Limb (tissue), 2 donors: ENCODE results near the gene SLC25A26.
A peak's percentile ranks its signal among the peaks of the same experiment; 100 is the strongest.

Source experiments
- DNase-seq, 2 donors: peaks; one replicate each; pipeline ENCODE4 v3.0.0-alpha.2; 2016; ENCODE audit errors: extremely low spot score in 2 of 2

SLC25A26 gene, protein sequence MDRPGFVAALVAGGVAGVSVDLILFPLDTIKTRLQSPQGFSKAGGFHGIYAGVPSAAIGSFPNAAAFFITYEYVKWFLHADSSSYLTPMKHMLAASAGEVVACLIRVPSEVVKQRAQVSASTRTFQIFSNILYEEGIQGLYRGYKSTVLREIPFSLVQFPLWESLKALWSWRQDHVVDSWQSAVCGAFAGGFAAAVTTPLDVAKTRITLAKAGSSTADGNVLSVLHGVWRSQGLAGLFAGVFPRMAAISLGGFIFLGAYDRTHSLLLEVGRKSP

DNA sequence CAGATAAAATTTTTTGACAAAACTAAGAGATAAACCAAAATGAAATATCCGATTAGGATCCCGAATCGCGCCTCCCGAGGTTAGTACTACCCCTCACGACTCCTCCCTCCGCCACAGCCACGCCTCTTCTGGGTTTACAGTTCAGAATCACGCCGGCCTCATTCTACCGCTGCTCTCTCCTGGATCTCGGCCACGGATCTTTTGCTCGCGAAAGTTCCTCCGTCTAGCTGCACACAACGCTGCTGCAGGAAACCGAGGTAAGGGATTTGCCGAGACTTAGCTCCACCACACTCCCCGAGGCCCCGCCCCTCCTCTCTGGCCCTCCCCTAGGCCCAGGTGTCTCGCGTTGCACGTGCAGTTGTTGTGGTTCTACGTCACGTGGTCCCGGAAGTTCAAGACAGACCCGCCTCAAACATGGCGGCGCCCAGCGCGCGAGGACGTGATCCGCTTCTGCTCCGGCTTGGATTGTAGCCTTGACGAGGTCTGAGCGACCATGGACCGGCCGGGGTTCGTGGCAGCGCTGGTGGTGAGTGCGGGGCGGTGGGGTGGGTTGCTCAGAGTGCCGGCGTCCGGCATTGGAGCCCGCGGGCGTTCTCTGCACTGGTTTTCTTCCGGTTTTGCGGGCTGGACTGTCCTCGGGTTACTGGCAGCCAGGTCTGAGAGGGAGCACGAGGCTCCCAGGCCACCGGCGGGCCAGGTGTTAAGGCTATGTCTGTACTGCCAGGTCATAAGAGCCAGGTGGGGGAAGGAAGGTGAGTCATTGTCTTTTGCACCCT is at the start of gene SLC25A26:
Gene SLC25A26 (plus strand): TSS at position 400 of the 776 bp plus-strand sequence. CDS start 94 bp downstream, at position 494.
- peak; percentile 96 to 97 for DNase-seq

- DNase-seq = no peak
Measured at GRCh38 chr3:66172394-66172793, 48.4 kb upstream of the SLC25A26 start.

- DNase-seq = no peak
Measured at GRCh38 chr3:66177026-66177425, 43.8 kb upstream of the SLC25A26 start.

- DNase-seq = no peak
Measured at GRCh38 chr3:66178206-66178605, 42.6 kb upstream of the SLC25A26 start.

- peak in 1 of 2 donors; percentile 14 for DNase-seq
Measured at GRCh38 chr3:66179793-66180192, 41.0 kb upstream of the SLC25A26 start.

- DNase-seq = no peak
Measured at GRCh38 chr3:66181764-66182163, 39.0 kb upstream of the SLC25A26 start.

DNA sequence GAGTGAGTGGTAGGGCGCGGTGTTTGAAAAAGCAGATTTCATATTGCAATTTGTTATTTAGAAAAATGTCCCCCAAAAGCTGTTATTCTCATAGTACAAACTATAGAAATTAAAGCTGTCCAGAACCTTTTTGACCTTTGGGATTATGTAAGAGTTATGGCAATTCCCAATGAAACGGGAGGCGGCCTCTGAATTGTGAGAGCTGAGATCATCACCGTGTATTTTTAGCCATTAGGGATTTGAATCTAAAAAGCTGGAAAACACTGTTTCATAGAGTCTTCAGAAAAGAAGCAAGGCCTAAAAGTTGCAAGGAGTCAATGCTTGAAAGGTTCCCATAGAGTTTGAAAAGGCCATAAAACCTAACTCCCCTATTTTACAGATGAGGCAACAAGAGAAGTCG is 38.6 kb upstream of the SLC25A26 start:
- no peak for DNase-seq

DNA sequence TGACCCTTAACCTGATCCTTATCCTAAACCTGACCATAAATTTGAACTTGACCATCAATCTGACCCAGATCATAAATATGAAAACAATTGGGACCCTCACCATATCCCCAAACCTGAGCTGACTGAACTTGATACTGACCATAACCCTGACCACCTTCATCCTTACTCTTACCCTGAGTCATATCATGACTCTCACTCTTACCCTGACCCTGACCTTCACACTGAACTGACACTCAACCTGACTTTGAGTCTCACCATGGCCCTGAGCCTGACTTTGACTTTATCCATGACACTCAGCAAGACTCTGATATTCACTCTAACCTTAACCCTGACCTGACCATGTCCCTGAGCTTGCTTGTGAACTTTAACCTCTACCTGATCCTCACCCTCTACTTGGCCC is 34.3 kb upstream of the SLC25A26 start:
- no peak for DNase-seq

GRCh38 chr3:66195347-66195783 is 25.4 kb upstream of the SLC25A26 start:
- DNase-seq = peak; percentile 78 to 82

- no peak for DNase-seq
Measured at GRCh38 chr3:66196633-66197032, 24.2 kb upstream of the SLC25A26 start.

GRCh38 chr3:66198437-66199088 is 22.2 kb upstream of the SLC25A26 start:
- DNase-seq = no peak

DNA sequence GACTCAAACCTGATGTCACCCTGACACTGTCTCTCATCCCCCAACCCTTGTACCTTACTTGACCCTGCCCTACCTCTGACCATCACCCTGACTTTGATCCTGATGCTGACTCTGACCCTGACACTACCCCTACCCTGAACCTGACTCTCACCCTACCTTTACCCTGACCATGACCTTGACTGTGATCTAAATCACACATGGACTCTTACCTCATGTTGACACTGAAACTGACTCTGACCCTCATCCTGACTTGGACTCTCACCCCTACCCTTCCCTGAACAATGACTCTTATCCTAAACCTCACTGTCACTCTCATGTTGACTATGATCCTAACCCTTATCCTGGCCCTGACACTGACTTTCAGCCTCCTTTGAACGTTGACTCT is 21.7 kb upstream of the SLC25A26 start:
- no peak for DNase-seq

- DNase-seq = no peak
Measured at GRCh38 chr3:66200147-66200546, 20.7 kb upstream of the SLC25A26 start.

DNA sequence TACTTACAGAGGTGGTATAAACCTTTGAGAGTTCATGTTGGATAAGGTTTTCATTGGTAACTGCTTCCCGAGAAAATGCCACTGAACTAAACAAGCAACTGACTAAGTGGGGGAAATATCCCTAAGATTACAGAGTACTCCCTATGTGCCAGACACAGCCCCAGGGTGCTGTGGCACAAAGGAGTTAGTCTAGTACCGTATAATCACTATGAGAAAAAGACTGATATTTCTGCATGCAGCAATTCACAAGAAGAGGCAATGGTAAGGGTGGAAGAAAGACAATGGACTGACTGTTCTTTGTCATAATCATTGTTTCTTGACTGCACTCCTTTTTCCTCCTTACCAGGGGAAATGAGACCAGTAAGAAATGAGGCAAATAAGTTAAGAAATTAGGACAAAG is 20.0 kb upstream of the SLC25A26 start:
- DNase-seq = no peak

- no peak for DNase-seq
Measured at GRCh38 chr3:66203275-66203674, 17.5 kb upstream of the SLC25A26 start.

GRCh38 chr3:66206806-66207205 is 14.0 kb upstream of the SLC25A26 start:
- DNase-seq = no peak

GRCh38 chr3:66208189-66208588 is 12.6 kb upstream of the SLC25A26 start:
- no peak for DNase-seq

DNA sequence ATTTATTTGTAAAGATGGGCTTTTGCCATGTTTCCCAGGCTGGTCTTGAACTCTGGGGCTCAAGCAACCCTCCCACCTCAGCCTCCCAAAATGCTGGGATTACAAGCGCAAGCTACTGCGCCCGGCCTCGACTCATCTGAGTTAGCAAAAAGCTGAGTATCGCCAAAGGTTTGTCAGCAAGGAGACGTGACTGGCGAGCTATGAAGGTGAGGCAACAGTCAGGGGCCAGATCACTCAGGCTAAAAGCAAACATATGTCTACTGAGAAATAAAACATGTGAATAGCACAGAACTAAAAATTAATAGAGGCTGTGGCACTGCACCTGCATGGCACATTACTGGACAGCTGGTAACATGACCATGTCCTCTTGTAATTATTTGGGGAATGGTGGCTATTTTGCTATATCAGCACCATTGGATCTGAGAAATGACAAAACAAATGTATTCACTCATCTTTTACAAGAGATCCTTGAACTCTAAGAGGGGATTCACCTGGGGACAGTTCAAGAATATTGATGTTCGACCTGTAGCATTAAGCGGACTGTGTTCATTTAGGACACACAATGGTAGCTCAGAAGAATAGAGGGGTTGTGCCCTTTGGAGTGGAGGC is 10.0 kb upstream of the SLC25A26 start:
- no peak for DNase-seq

GRCh38 chr3:66211779-66212178 is 9.0 kb upstream of the SLC25A26 start:
- no peak for DNase-seq

DNA sequence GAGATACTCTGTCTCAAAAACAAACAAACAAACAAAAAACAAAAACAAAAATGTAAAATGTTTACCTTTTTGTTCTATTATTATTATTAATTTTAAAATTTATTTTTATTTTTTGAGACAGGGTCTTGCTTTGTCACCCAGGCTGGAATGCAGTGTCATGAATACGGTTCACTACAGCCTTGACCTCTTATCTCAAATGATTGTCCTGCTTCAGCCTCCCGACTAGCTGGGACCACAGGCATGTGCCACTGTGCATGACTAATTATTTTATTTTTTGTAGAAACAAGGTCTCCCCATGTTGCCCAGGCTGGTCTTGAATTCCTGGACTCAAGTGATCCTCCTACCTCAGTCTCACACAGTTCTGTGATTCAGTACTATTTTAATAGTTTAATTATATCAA is 5.7 kb upstream of the SLC25A26 start:
- no peak for DNase-seq

DNA sequence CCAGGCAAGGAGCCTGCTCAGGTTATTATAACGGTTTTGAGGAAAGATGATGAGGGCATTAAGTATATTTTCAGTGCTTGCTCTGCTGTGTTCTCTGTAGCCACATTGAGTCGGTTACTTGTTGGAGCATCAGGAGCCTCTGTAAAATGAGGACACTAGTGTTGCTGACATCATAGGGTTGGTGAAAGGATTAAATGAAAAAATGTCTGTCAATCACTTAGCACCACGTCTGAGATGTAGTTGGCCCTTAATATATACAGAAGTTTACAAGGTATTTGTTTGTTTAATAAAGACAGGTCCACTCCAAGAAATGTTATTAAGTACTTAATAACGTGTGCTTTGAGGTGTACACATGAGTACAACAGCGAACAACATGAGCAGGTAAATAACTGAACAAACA is 735 bp upstream of the SLC25A26 start:
- DNase-seq = no peak

GRCh38 chr3:66224220-66224619 is 3.4 kb downstream of the SLC25A26 start:
- DNase-seq = no peak
